GM04503 (cell line): ENCODE results near the gene NPEPL1.
"Not testable (repeated sequence)": the region's sequence is repeated elsewhere in the genome, so short reads cannot be mapped to it uniquely, and the experiment has no call there.

Experiments used
- DNase-seq: peaks from one replicate; pipeline ENCODE4 v3.0.0-alpha.2; 2012; ENCODE audit warnings: low read depth

NPEPL1 gene

GRCh38 chr20:58757647-58758046 lies 65.0 kb downstream of the NPEPL1 start:
- not testable (repeated sequence) for DNase-seq

- no peak for DNase-seq
These were observed 67.3 kb downstream of the NPEPL1 start for GRCh38 chr20:58759947-58760346.

- no peak for DNase-seq
These were observed 68.3 kb downstream of the NPEPL1 start for GRCh38 chr20:58760856-58761255.

GRCh38 chr20:58762120-58762519 lies 69.5 kb downstream of the NPEPL1 start:
- DNase-seq = no peak

- no peak for DNase-seq
These were observed 70.5 kb downstream of the NPEPL1 start for GRCh38 chr20:58763076-58763475.
